HEK293 (cell line): ENCODE results near the gene AHCYL1.

Source experiments
- ATF2 ChIP-seq: fragments of 450-650 bp; formaldehyde crosslinking; IDR thresholded peaks from 2 replicates; pipeline ENCODE4 v1.5.1; 2016; ENCODE audit warnings: missing biosample characterization, missing genetic modification characterization, low read depth
- BCL11A ChIP-seq: fragments of 450-650 bp; formaldehyde crosslinking; IDR thresholded peaks from 2 replicates; pipeline ENCODE4 v1.5.1; 2016; ENCODE audit warnings: low read depth, missing biosample characterization, missing genetic modification characterization
- CTCF ChIP-seq: fragments of 450-650 bp; formaldehyde crosslinking; IDR thresholded peaks from 2 replicates; pipeline ENCODE4 v1.5.1; 2016; ENCODE audit warnings: missing biosample characterization, missing genetic modification characterization
- FEZF1 ChIP-seq: fragments of 450-650 bp; formaldehyde crosslinking; IDR thresholded peaks from 2 replicates; pipeline ENCODE4 v1.5.1; 2016; ENCODE audit warnings: missing biosample characterization, missing genetic modification characterization
- GLIS2 ChIP-seq: fragments of 450-650 bp; formaldehyde crosslinking; IDR thresholded peaks from 2 replicates; pipeline ENCODE4 v1.5.1; 2016; ENCODE audit warnings: missing biosample characterization, missing genetic modification characterization
- HOXA7 ChIP-seq: sonication (generic); formaldehyde crosslinking; IDR thresholded peaks from 2 replicates; pipeline ENCODE4 v1.8.1; 2022; ENCODE audit warnings: missing genetic modification reagents, borderline replicate concordance
- INSM2 ChIP-seq: fragments of 450-650 bp; formaldehyde crosslinking; IDR thresholded peaks from 2 replicates; pipeline ENCODE4 v1.5.1; 2016; ENCODE audit warnings: missing biosample characterization, missing genetic modification characterization
- KLF8 ChIP-seq: fragments of 450-650 bp; formaldehyde crosslinking; IDR thresholded peaks from 2 replicates; pipeline ENCODE4 v1.5.1; 2016; ENCODE audit warnings: missing biosample characterization, missing genetic modification characterization
- KLF9 ChIP-seq: fragments of 450-650 bp; formaldehyde crosslinking; IDR thresholded peaks from 2 replicates; pipeline ENCODE4 v1.5.1; 2016; ENCODE audit warnings: missing biosample characterization, missing genetic modification characterization, low read depth
- MYNN ChIP-seq: fragments of 450-650 bp; formaldehyde crosslinking; IDR thresholded peaks from 2 replicates; pipeline ENCODE4 v1.5.1; 2016; ENCODE audit warnings: missing biosample characterization, missing genetic modification characterization, borderline replicate concordance
- PRDM1 ChIP-seq: fragments of 450-650 bp; formaldehyde crosslinking; IDR thresholded peaks from 2 replicates; pipeline ENCODE4; 2016; ENCODE audit warnings: missing biosample characterization, missing genetic modification characterization
- SP7 ChIP-seq: fragments of 450-650 bp; formaldehyde crosslinking; IDR thresholded peaks from 2 replicates; pipeline ENCODE4 v1.5.1; 2016; ENCODE audit warnings: missing biosample characterization, missing genetic modification characterization
- ZBTB17 ChIP-seq: fragments of 450-650 bp; formaldehyde crosslinking; IDR thresholded peaks from 2 replicates; pipeline ENCODE4 v1.5.1; 2016; ENCODE audit warnings: missing biosample characterization, missing genetic modification characterization
- ZBTB8A ChIP-seq: fragments of 450-650 bp; formaldehyde crosslinking; IDR thresholded peaks from 2 replicates; pipeline ENCODE4 v1.5.1; 2016; ENCODE audit warnings: missing biosample characterization, missing genetic modification characterization
- ZFHX2 ChIP-seq: fragments of 450-650 bp; formaldehyde crosslinking; conservative IDR thresholded peaks from 2 replicates; pipeline ENCODE4 v1.5.1; 2016; ENCODE audit warnings: missing biosample characterization, missing genetic modification characterization
- ZIC2 ChIP-seq: fragments of 450-650 bp; formaldehyde crosslinking; IDR thresholded peaks from 2 replicates; pipeline ENCODE4 v1.5.1; 2016; ENCODE audit warnings: missing biosample characterization, missing genetic modification characterization
- ZNF266 ChIP-seq: fragments of 450-650 bp; formaldehyde crosslinking; IDR thresholded peaks from 2 replicates; pipeline ENCODE4 v1.5.1; 2016; ENCODE audit warnings: missing biosample characterization, missing genetic modification characterization, low read depth
- ZNF350 ChIP-seq: fragments of 450-650 bp; formaldehyde crosslinking; IDR thresholded peaks from 2 replicates; pipeline ENCODE4 v1.5.0; 2017; ENCODE audit warnings: missing biosample characterization, mild to moderate bottlenecking, missing genetic modification characterization
- ZNF354C ChIP-seq: fragments of 450-650 bp; formaldehyde crosslinking; IDR thresholded peaks from 2 replicates; pipeline ENCODE4 v1.5.1; 2016; ENCODE audit warnings: missing biosample characterization, missing genetic modification characterization, low read depth, borderline replicate concordance
- ZNF366 ChIP-seq: fragments of 450-650 bp; formaldehyde crosslinking; conservative IDR thresholded peaks from 2 replicates; pipeline ENCODE4 v1.5.1; 2016; ENCODE audit warnings: missing biosample characterization, missing genetic modification characterization
- ZNF394 ChIP-seq: fragments of 450-650 bp; formaldehyde crosslinking; IDR thresholded peaks from 2 replicates; pipeline ENCODE4 v1.5.1; 2016; ENCODE audit warnings: missing biosample characterization, missing genetic modification characterization, mild to moderate bottlenecking, moderate library complexity, borderline replicate concordance
- ZNF501 ChIP-seq: fragments of 450-650 bp; formaldehyde crosslinking; IDR thresholded peaks from 2 replicates; pipeline ENCODE4 v1.5.1; 2016; ENCODE audit warnings: missing biosample characterization, missing genetic modification characterization
- ZNF548 ChIP-seq: fragments of 450-650 bp; formaldehyde crosslinking; IDR thresholded peaks from 2 replicates; pipeline ENCODE4 v1.5.1; 2016; ENCODE audit warnings: missing biosample characterization, missing genetic modification characterization
- ZNF560 ChIP-seq: fragments of 450-650 bp; formaldehyde crosslinking; IDR thresholded peaks from 2 replicates; pipeline ENCODE4 v1.5.1; 2017; ENCODE audit warnings: missing biosample characterization, missing genetic modification characterization, borderline replicate concordance
- ZNF677 ChIP-seq: fragments of 450-650 bp; IDR thresholded peaks from 2 replicates; pipeline ENCODE4 v1.5.0; 2018; ENCODE audit warnings: missing biosample characterization, mild to moderate bottlenecking, missing genetic modification characterization, moderate library complexity
- ZNF76 ChIP-seq: fragments of 450-650 bp; formaldehyde crosslinking; IDR thresholded peaks from 2 replicates; pipeline ENCODE4; 2016; ENCODE audit warnings: low read depth, missing biosample characterization, missing genetic modification characterization, borderline replicate concordance
- ZSCAN30 ChIP-seq: fragments of 450-650 bp; IDR thresholded peaks from 2 replicates; pipeline ENCODE4 v1.5.1; 2018; ENCODE audit warnings: missing biosample characterization, mild to moderate bottlenecking, missing genetic modification characterization, moderate library complexity
- ZXDB ChIP-seq: fragments of 450-650 bp; formaldehyde crosslinking; IDR thresholded peaks from 2 replicates; pipeline ENCODE4 v1.5.1; 2016; ENCODE audit warnings: missing biosample characterization, missing genetic modification characterization
- TF ChIP-seq, protein P1 (sequence below): fragments of 450-650 bp; formaldehyde crosslinking; IDR thresholded peaks from 2 replicates; pipeline ENCODE4 v1.5.1; 2016; ENCODE audit warnings: missing biosample characterization, missing genetic modification characterization
- TF ChIP-seq, protein P2 (sequence below): fragments of 450-650 bp; formaldehyde crosslinking; IDR thresholded peaks from 2 replicates; pipeline ENCODE4 v1.5.1; 2017; ENCODE audit warnings: missing biosample characterization, missing genetic modification characterization

The AHCYL1 gene

DNA sequence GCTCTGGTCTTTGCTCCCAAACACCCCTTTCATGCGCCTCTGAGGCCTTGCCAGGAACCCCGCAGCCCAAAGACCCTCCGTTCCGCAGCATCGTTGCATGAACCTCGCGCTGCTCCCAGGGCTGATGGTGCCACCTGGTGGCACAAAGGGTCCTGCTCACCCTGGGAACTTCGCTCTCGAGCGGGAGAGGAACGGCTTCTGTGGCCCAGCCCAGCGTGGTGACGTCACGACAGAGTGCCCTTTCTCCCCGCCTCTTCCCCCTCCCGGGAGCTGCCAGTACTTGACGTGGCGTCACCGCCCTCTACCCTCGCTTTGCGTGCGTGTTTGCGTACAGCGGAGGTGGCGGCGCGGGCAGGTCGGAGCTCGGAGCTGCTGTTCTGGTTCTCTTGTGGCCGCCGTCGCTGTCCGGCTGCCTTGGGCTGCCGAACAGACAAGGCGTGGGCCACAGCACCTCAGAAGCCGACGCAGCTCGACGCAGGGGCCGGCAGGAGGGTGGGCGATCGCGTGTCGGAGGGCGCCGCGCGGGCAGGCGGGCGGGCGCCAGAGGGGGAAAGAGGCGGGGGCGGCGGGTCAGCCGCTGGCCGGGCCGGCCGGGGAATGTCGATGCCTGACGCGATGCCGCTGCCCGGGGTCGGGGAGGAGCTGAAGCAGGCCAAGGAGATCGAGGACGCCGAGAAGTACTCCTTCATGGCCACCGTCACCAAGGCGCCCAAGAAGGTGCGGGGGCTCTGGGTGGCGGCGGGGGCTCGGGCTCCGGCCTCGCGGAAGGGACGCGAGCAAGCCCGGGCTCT is at the start of gene AHCYL1 (continued):
- TF ChIP-seq ZBTB8A (tag by site-specific recombination) (peak; percentile 88), ZNF560 (tag by site-specific recombination) (no peak), ZNF548 (tag by site-specific recombination) (no peak), ZIC2 (tag by site-specific recombination) (peak; percentile 31), FEZF1 (tag by site-specific recombination) (no peak), ZBTB17 (tag by site-specific recombination) (peak; percentile 97), ZNF501 (peak; percentile 94), ZNF366 (0 out of 2 replicates have a peak, but pooled peaks have one; percentile 31), ZFHX2 (tag by site-specific recombination) (peak; percentile 98), MYNN (tag by site-specific recombination) (0 out of 2 replicates have a peak, but pooled peaks have one; percentile 8), ZNF677 (tag by site-specific recombination) (no peak), GLIS2 (peak; percentile 53), ZNF266 (no peak), ZNF350 (no peak), ZSCAN30 (tag by site-specific recombination) (peak; percentile 50), KLF8 (tag by site-specific recombination) (peak; percentile 95), BCL11A (no peak), SP7 (tag by site-specific recombination) (peak; percentile 87), ZNF354C (tag by site-specific recombination) (no peak), CTCF (tag by site-specific recombination) (peak; percentile 99), KLF9 (tag by site-specific recombination) (peak; percentile 65), ZNF76 (tag by site-specific recombination) (peak; percentile 82; the same call in 1 of the 2 replicates), HOXA7 (CRISPR knock-in tag) (no peak), ZNF394 (tag by site-specific recombination) (peak; percentile 79), ATF2 (peak; percentile 100), INSM2 (tag by site-specific recombination) (peak; percentile 34; the same call in 1 of the 2 replicates), PRDM1 (peak; percentile 53; the same call in 1 of the 2 replicates), ZXDB (peak; percentile 93)
- TF ChIP-seq, protein P1, sequence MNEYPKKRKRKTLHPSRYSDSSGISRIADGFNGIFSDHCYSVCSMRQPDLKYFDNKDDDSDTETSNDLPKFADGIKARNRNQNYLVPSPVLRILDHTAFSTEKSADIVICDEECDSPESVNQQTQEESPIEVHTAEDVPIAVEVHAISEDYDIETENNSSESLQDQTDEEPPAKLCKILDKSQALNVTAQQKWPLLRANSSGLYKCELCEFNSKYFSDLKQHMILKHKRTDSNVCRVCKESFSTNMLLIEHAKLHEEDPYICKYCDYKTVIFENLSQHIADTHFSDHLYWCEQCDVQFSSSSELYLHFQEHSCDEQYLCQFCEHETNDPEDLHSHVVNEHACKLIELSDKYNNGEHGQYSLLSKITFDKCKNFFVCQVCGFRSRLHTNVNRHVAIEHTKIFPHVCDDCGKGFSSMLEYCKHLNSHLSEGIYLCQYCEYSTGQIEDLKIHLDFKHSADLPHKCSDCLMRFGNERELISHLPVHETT (tag by site-specific recombination): peak; percentile 75
- TF ChIP-seq, protein P2, sequence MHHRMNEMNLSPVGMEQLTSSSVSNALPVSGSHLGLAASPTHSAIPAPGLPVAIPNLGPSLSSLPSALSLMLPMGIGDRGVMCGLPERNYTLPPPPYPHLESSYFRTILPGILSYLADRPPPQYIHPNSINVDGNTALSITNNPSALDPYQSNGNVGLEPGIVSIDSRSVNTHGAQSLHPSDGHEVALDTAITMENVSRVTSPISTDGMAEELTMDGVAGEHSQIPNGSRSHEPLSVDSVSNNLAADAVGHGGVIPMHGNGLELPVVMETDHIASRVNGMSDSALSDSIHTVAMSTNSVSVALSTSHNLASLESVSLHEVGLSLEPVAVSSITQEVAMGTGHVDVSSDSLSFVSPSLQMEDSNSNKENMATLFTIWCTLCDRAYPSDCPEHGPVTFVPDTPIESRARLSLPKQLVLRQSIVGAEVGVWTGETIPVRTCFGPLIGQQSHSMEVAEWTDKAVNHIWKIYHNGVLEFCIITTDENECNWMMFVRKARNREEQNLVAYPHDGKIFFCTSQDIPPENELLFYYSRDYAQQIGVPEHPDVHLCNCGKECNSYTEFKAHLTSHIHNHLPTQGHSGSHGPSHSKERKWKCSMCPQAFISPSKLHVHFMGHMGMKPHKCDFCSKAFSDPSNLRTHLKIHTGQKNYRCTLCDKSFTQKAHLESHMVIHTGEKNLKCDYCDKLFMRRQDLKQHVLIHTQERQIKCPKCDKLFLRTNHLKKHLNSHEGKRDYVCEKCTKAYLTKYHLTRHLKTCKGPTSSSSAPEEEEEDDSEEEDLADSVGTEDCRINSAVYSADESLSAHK (tag by site-specific recombination): peak; percentile 33; the same call in 1 of the 2 replicates
